ENCODE data around the gene TNNC1. TPM values are rescaled to one million over a fixed set of nuclear protein-coding genes. Genes with fewer than 3 reads are reported as not detected.

Gene TNNC1
- total RNA-seq, 2 experiments from 2014 or later, result 0.57 to 3.2 TPM

GRCh38 chr3:52420388-52420787 is 33.5 kb downstream of the TNNC1 start:
- ChIA-PET CTCF (ENCODE audit: unreplicated experiment) (no interaction called here), POLR2A (no interaction called here)
- Histone ChIP-seq H3K27ac (ENCODE audit: low read depth, low read length, poor library complexity, severe bottlenecking) (no peak overlapping the region), H3K36me3 (ENCODE audit: insufficient read depth, low read length) (peaks cover 6% of the 10 kb centered on the region; the same call in 1 of the 2 replicates), H3K4me3 (ENCODE audit: low read depth, low read length, poor library complexity, severe bottlenecking) (no peak overlapping the region), H3K9me3 (ENCODE audit: low read length) (0 out of 2 replicates have a peak, but pooled peaks cover 3% of the 10 kb centered on the region), H3K4me1 (ENCODE audit: insufficient read depth, low read length, poor library complexity, severe bottlenecking) (no peaks in the 10 kb centered on the region), H3K79me2 (ENCODE audit: insufficient read depth, low read depth, low read length) (no peaks in the 10 kb centered on the region), H4K20me1 (ENCODE audit: insufficient read depth, low read length) (no peaks in the 10 kb centered on the region), H3K9me2 (ENCODE audit: insufficient read depth, low read length) (no peaks in the 10 kb centered on the region), H3K4me2 (ENCODE audit: low read length) (no peak overlapping the region), H2AFZ (ENCODE audit: low read length) (no peak overlapping the region)
- no TSS peak for BruUV-seq (replicated peaks)
- no peak for DNase-seq (ENCODE audit: low spot score)
- intact Hi-C loops (cut with micrococcal nuclease; ENCODE audit: unreplicated experiment), result no loop called here
- TF ChIP-seq, protein P1, sequence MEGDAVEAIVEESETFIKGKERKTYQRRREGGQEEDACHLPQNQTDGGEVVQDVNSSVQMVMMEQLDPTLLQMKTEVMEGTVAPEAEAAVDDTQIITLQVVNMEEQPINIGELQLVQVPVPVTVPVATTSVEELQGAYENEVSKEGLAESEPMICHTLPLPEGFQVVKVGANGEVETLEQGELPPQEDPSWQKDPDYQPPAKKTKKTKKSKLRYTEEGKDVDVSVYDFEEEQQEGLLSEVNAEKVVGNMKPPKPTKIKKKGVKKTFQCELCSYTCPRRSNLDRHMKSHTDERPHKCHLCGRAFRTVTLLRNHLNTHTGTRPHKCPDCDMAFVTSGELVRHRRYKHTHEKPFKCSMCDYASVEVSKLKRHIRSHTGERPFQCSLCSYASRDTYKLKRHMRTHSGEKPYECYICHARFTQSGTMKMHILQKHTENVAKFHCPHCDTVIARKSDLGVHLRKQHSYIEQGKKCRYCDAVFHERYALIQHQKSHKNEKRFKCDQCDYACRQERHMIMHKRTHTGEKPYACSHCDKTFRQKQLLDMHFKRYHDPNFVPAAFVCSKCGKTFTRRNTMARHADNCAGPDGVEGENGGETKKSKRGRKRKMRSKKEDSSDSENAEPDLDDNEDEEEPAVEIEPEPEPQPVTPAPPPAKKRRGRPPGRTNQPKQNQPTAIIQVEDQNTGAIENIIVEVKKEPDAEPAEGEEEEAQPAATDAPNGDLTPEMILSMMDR (conservative IDR thresholded peaks at IDR 0.05; ENCODE audit: low read length), result no peak
- no peak for TF ChIP-seq EZH2phosphoT487 (IDR thresholded peaks at IDR 0.05; ENCODE audit: borderline replicate concordance, low read depth, low read length)

GRCh38 chr3:52415800-52416199 is 38.0 kb downstream of the TNNC1 start:
- no TSS peak for BruUV-seq (replicated peaks)
- Histone ChIP-seq H3K36me3 (ENCODE audit: insufficient read depth, low read length) (peaks cover 14% of the 10 kb centered on the region; the same call in 1 of the 2 replicates), H3K9me3 (ENCODE audit: low read length) (0 out of 2 replicates have a peak, but pooled peaks cover 3% of the 10 kb centered on the region), H3K27ac (ENCODE audit: low read depth, low read length, poor library complexity, severe bottlenecking) (no peak overlapping the region), H3K9me2 (ENCODE audit: insufficient read depth, low read length) (no peaks in the 10 kb centered on the region), H3K4me2 (ENCODE audit: low read length) (no peak overlapping the region), H3K79me2 (ENCODE audit: insufficient read depth, low read depth, low read length) (peaks cover 19% of the 10 kb centered on the region), H2AFZ (ENCODE audit: low read length) (no peak overlapping the region), H3K4me1 (ENCODE audit: insufficient read depth, low read length, poor library complexity, severe bottlenecking) (peaks cover 25% of the 10 kb centered on the region), H4K20me1 (ENCODE audit: insufficient read depth, low read length) (0 out of 2 replicates have a peak, but pooled peaks cover 5% of the 10 kb centered on the region), H3K4me3 (ENCODE audit: low read depth, low read length, poor library complexity, severe bottlenecking) (no peak overlapping the region)
- DNase-seq (ENCODE audit: low spot score), result no peak
- TF ChIP-seq, protein P1 (conservative IDR thresholded peaks at IDR 0.05; ENCODE audit: low read length), result no peak
- no peak for TF ChIP-seq EZH2phosphoT487 (IDR thresholded peaks at IDR 0.05; ENCODE audit: borderline replicate concordance, low read depth, low read length)
- intact Hi-C loops (cut with micrococcal nuclease; ENCODE audit: unreplicated experiment), result no loop called here
- CTCF ChIA-PET (ENCODE audit: unreplicated experiment), result no interaction called here
- POLR2A ChIA-PET, result interaction anchor here (0.6 to 0.9 kb wide), 3 partner anchors 12 to 173 kb away, joined by 3 to 4 read pairs (median 3); no protein-coding TSS in a partner anchor

GRCh38 chr3:52408466-52408865 is 45.4 kb downstream of the TNNC1 start:
- POLR2A ChIA-PET, result no interaction called here
- no TSS peak for BruUV-seq (replicated peaks)

More at GRCh38 chr3:52408466-52408865, 45.4 kb downstream of the TNNC1 start:
- no peaks in the 10 kb centered on the region for H3K9me3 ChIP-seq (ENCODE audit: low read length)
- H2AFZ ChIP-seq (ENCODE audit: low read length), result no peak overlapping the region
- TF ChIP-seq EZH2phosphoT487 (IDR thresholded peaks at IDR 0.05; ENCODE audit: borderline replicate concordance, low read depth, low read length), result no peak
- TF ChIP-seq, protein P1 (conservative IDR thresholded peaks at IDR 0.05; ENCODE audit: low read length), result no peak
- intact Hi-C loops (cut with micrococcal nuclease; ENCODE audit: unreplicated experiment), result no loop called here
- peak overlapping the region; percentile 96 for H3K4me3 ChIP-seq (ENCODE audit: low read depth, low read length, poor library complexity, severe bottlenecking)
- H4K20me1 ChIP-seq (ENCODE audit: insufficient read depth, low read length), result 0 out of 2 replicates have a peak, but pooled peaks cover 5% of the 10 kb centered on the region
- no peak overlapping the region for H3K27ac ChIP-seq (ENCODE audit: low read depth, low read length, poor library complexity, severe bottlenecking)
- H3K4me2 ChIP-seq (ENCODE audit: low read length), result peak overlapping the region; percentile 79
- CTCF ChIA-PET (ENCODE audit: unreplicated experiment), result no interaction called here
- DNase-seq (ENCODE audit: low spot score), result no peak
- no peaks in the 10 kb centered on the region for H3K9me2 ChIP-seq (ENCODE audit: insufficient read depth, low read length)
- peaks cover 60% of the 10 kb centered on the region for H3K36me3 ChIP-seq (ENCODE audit: insufficient read depth, low read length)
- peaks cover 40% of the 10 kb centered on the region for H3K79me2 ChIP-seq (ENCODE audit: insufficient read depth, low read depth, low read length)
- peaks cover 30% of the 10 kb centered on the region for H3K4me1 ChIP-seq (ENCODE audit: insufficient read depth, low read length, poor library complexity, severe bottlenecking)
